Esophagus squamous epithelium (tissue), 4 donors: Measurements from ENCODE around the gene PLCB1.

ENCODE experiments used
- POLR2A ChIP-seq, 4 donors: fragments of 450-650 bp; IDR thresholded peaks; one replicate each; pipeline ENCODE4 v1.6.1; 2017; ENCODE audit warnings: antibody characterized with exemption in 4 of 4, mild to moderate bottlenecking in 4 of 4, moderate library complexity in 3 of 4
- TF ChIP-seq, protein P1 (sequence below), 6 experiments: fragments of 450-650 bp in 4 of 6; fragments of 200-600 bp in 2 of 6; sonication (generic) in 2 of 6; IDR thresholded peaks; one replicate each; pipeline ENCODE4 v1.5.1; 2016 to 2019; ENCODE audit warnings: antibody characterized with exemption in 6 of 6, mild to moderate bottlenecking in 4 of 6, moderate library complexity in 4 of 6

DNA sequence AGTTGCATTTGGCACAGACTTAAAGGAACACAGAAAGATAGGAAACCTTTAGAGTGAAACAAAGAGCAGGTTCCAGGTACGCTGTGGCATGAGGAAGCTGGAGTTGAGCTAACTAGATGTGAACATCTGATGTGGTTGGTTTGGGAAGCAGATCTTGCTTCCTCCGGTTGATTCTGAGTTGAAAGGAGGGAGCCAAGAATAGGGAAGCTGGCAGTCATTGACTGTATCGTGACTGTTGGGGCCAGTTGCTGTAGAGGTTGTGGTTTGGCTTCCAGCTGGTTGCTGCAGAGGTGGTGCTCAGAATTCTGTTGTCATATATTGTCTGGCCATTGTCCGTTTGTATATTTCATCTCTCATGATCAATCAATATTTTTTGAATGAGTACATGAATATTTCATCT lies 325.9 kb downstream of the PLCB1 start:
- TF ChIP-seq, protein P1, sequence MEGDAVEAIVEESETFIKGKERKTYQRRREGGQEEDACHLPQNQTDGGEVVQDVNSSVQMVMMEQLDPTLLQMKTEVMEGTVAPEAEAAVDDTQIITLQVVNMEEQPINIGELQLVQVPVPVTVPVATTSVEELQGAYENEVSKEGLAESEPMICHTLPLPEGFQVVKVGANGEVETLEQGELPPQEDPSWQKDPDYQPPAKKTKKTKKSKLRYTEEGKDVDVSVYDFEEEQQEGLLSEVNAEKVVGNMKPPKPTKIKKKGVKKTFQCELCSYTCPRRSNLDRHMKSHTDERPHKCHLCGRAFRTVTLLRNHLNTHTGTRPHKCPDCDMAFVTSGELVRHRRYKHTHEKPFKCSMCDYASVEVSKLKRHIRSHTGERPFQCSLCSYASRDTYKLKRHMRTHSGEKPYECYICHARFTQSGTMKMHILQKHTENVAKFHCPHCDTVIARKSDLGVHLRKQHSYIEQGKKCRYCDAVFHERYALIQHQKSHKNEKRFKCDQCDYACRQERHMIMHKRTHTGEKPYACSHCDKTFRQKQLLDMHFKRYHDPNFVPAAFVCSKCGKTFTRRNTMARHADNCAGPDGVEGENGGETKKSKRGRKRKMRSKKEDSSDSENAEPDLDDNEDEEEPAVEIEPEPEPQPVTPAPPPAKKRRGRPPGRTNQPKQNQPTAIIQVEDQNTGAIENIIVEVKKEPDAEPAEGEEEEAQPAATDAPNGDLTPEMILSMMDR (IDR thresholded peaks at IDR 0.05), result no peak
- TF ChIP-seq POLR2A (IDR thresholded peaks at IDR 0.05), result no peak
